Smooth muscle cell (in vitro differentiated cells): ENCODE results near the gene PDE7B. TPM values are rescaled to one million over a fixed set of nuclear protein-coding genes. Genes with fewer than 3 reads are reported as not detected.

ENCODE experiments used
- DNase-seq: peaks from one replicate; lab custom pipeline; 2025; ENCODE audit not compliant: unreplicated experiment; lab: John Stamatoyannopoulos, UW
- H2AFZ ChIP-seq: fragments of 200-600 bp; sonication (generic); 2 replicates; pipeline ENCODE4 v1.6.0; 2016; ENCODE audit warnings: antibody characterized with exemption, low read depth, mild to moderate bottlenecking
- H3F3A ChIP-seq: fragments of 200-600 bp; sonication (generic); 2 replicates; pipeline ENCODE4 v1.6.0; 2017; ENCODE audit warnings: antibody characterized with exemption, low read depth
- H3K27ac ChIP-seq: fragments of 200-600 bp; sonication (generic); 2 replicates; pipeline ENCODE4 v1.5.1; 2016; ENCODE audit warnings: low read depth, mild to moderate bottlenecking
- H3K27me3 ChIP-seq: fragments of 200-600 bp; sonication (generic); 2 replicates; pipeline ENCODE4 v1.6.1; 2016; ENCODE audit warnings: low read depth, mild to moderate bottlenecking
- H3K36me3 ChIP-seq: fragments of 200-600 bp; sonication (generic); 2 replicates; pipeline ENCODE4 v1.5.1; 2016; ENCODE audit warnings: low read depth
- H3K4me1 ChIP-seq: fragments of 200-600 bp; sonication (generic); 2 replicates; pipeline ENCODE4 v1.5.1; 2016; ENCODE audit warnings: low read depth
- H3K4me2 ChIP-seq: fragments of 200-600 bp; sonication (generic); 2 replicates; pipeline ENCODE4 v1.6.0; 2016; ENCODE audit warnings: mild to moderate bottlenecking
- H3K4me3 ChIP-seq: fragments of 200-600 bp; sonication (generic); 2 replicates; pipeline ENCODE4 v1.5.1; 2016; ENCODE audit warnings: mild to moderate bottlenecking
- H3K79me2 ChIP-seq: fragments of 200-600 bp; sonication (generic); 2 replicates; pipeline ENCODE4 v1.6.0; 2016; ENCODE audit warnings: low read depth, mild to moderate bottlenecking
- H3K9ac ChIP-seq: fragments of 200-600 bp; sonication (generic); 2 replicates; pipeline ENCODE4 v1.6.0; 2016; ENCODE audit warnings: low read depth
- H3K9me3 ChIP-seq: fragments of 200-600 bp; sonication (generic); replicated peaks from 2 replicates; pipeline ENCODE4 v1.5.1; 2016; ENCODE audit warnings: low read depth
- H4K20me1 ChIP-seq: fragments of 200-600 bp; sonication (generic); 2 replicates; pipeline ENCODE4 v1.6.0; 2016; ENCODE audit warnings: low read depth
- WGBS: methylation state at CpG from one replicate; pipeline ENCODE4 v1.1.7; 2016; ENCODE audit warnings: low lambda C conversion rate; 5-methylcytosine and 5-hydroxymethylcytosine counted together
- polyA plus RNA-seq: library from polyadenylated mRNA; unstranded; fragments of >200 nt; fragmentation: Nextera tagmentation; extraction: Ambion mirVana; gene quantifications from 2 replicates; pipeline ENCODE4 v1.2.1, GENCODE V29; 2016
- total RNA-seq: library from RNA; depleted of rRNA; stranded (reverse); fragments of >200 nt; gene quantifications from 2 replicates; pipeline ENCODE4 v1.2.3, GENCODE V29; 2014
- TF ChIP-seq, protein P1 (sequence below): fragments of 200-600 bp; sonication (generic); IDR thresholded peaks from 2 replicates; pipeline ENCODE4 v1.5.1; 2017; ENCODE audit warnings: borderline replicate concordance, mild to moderate bottlenecking, antibody characterized with exemption; ENCODE audit not compliant: insufficient read depth, poor library complexity, severe bottlenecking

Gene PDE7B
- total and polyA plus RNA-seq, 2 experiments from 2014 or later: 23.5 to 36.9 TPM

DNA sequence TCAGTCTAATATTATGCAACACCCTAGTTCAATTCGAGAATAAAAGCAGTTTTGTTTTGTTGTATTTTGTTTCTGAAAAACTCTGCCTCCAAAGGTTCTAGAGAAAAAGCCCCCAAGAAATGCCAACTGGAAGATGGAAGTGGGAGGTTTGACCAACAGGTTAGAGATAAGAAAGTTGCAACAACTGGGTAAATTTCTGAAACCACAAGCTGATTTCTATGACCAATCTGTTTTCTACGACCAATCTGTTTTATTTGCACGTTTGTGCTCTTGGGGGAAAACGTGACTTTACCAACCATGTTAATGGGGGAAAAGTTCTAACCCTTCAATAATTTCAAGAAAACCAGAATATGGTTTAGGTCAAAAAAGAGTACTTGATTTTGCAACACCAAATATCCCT is 173.2 kb downstream of the PDE7B start:
- Histone ChIP-seq H3K27me3 (no peaks in the 10 kb centered on the region), H3K9ac (no peak overlapping the region), H3F3A (no peaks in the 10 kb centered on the region), H4K20me1 (no peaks in the 10 kb centered on the region), H3K4me2 (no peak overlapping the region), H3K9me3 (no peaks in the 10 kb centered on the region), H3K36me3 (no peaks in the 10 kb centered on the region), H3K79me2 (peaks cover 6% of the 10 kb centered on the region), H2AFZ (no peak overlapping the region), H3K27ac (no peak overlapping the region), H3K4me1 (no peaks in the 10 kb centered on the region), H3K4me3 (no peak overlapping the region)
- DNase-seq: no peak
- TF ChIP-seq, protein P1, sequence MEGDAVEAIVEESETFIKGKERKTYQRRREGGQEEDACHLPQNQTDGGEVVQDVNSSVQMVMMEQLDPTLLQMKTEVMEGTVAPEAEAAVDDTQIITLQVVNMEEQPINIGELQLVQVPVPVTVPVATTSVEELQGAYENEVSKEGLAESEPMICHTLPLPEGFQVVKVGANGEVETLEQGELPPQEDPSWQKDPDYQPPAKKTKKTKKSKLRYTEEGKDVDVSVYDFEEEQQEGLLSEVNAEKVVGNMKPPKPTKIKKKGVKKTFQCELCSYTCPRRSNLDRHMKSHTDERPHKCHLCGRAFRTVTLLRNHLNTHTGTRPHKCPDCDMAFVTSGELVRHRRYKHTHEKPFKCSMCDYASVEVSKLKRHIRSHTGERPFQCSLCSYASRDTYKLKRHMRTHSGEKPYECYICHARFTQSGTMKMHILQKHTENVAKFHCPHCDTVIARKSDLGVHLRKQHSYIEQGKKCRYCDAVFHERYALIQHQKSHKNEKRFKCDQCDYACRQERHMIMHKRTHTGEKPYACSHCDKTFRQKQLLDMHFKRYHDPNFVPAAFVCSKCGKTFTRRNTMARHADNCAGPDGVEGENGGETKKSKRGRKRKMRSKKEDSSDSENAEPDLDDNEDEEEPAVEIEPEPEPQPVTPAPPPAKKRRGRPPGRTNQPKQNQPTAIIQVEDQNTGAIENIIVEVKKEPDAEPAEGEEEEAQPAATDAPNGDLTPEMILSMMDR: no peak
- WGBS: 64% methylated on average over 4 of the region's 4 CpGs

DNA sequence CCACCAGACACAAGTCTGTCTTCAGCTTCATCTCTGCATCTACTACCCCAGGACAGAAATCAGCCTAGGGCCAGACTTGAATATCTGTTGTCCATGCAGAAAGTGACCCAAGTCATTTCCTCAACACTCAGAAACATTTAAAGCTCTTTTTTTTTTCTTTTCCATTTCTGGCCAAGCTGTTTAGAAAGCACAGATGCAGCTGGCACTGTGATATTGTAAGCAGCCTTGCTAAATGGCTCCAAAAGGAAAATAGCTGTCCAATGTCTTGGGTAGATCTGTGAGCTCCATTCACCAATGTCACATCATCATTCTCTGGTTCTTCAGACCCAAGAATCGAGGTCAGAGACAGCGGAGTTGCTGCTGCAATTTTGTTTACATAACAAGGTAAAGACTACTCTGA is 174.2 kb downstream of the PDE7B start:
- TF ChIP-seq, protein P1: no peak
- 100% methylated on average over 2 of the region's 2 CpGs for WGBS

DNA sequence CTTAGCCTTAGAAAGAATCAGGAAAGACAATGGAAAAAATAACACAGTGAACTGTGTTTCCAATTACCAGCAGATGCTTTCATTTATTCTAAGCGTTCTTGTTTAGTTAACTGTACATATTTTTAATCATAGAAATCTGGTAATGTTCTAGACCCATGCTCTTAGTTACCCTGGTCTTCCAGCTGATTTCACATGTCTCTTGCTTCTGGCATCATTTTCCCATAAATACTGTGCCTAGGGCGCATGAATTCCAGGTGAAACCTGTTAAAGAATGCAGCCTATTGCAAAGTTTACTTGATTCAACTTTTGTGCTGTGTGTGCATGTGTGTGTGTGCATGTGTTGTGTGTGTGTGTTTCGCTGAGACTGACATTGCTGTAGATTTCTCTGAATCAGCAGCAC is 178.6 kb downstream of the PDE7B start:
- WGBS: 85% methylated on average over 3 of the region's 3 CpGs
- Histone ChIP-seq H3K36me3 (no peaks in the 10 kb centered on the region), H3K4me3 (no peak overlapping the region), H2AFZ (no peak overlapping the region), H3K79me2 (peaks cover 3% of the 10 kb centered on the region), H3K27me3 (no peaks in the 10 kb centered on the region), H3K4me2 (no peak overlapping the region), H3K9me3 (no peaks in the 10 kb centered on the region), H4K20me1 (no peaks in the 10 kb centered on the region), H3K4me1 (no peaks in the 10 kb centered on the region), H3F3A (no peaks in the 10 kb centered on the region), H3K9ac (no peak overlapping the region), H3K27ac (no peak overlapping the region)
- TF ChIP-seq, protein P1: no peak
- DNase-seq: no peak

More for the DNA sequence above, 174.2 kb downstream of the PDE7B start:
- H4K20me1 ChIP-seq: no peaks in the 10 kb centered on the region
- DNase-seq: no peak
- H3K9me3 ChIP-seq: no peaks in the 10 kb centered on the region
- H3K27me3 ChIP-seq: no peaks in the 10 kb centered on the region
- H3K36me3 ChIP-seq: no peaks in the 10 kb centered on the region
- H3K79me2 ChIP-seq: peaks cover 2% of the 10 kb centered on the region
- H3K4me1 ChIP-seq: no peaks in the 10 kb centered on the region
- H3K4me2 ChIP-seq: no peak overlapping the region
- no peak overlapping the region for H2AFZ ChIP-seq
- no peaks in the 10 kb centered on the region for H3F3A ChIP-seq
- H3K27ac ChIP-seq: no peak overlapping the region
- H3K4me3 ChIP-seq: no peak overlapping the region
- H3K9ac ChIP-seq: no peak overlapping the region

DNA sequence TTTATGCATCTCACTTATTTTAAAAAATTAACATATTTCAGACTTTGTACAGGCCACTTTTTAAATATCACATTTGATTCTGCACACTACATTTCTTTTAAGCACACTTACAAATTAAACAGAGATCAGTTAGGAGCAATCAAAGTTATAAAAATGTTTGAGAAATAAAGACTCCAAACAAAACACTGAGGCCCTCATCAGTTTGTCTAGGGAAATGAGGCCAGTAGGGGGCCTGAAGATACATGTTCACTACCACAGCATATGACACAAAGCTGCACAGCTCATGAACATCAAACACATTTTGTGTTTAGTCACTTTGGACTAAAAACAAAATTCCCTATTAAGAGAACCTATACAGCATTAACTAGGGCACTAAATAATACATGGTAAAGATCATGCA is 180.5 kb downstream of the PDE7B start:
- peaks cover under 1% of the 10 kb centered on the region for H3F3A ChIP-seq
- H3K4me1 ChIP-seq: no peaks in the 10 kb centered on the region
- no peaks in the 10 kb centered on the region for H4K20me1 ChIP-seq
- no peak for DNase-seq
- H3K9ac ChIP-seq: no peak overlapping the region
- H3K4me2 ChIP-seq: peak overlapping the region; percentile 31
- H3K27me3 ChIP-seq: no peaks in the 10 kb centered on the region
- H3K79me2 ChIP-seq: peaks cover 3% of the 10 kb centered on the region
- TF ChIP-seq, protein P1: peak; percentile 53
- H2AFZ ChIP-seq: no peak overlapping the region
- H3K4me3 ChIP-seq: no peak overlapping the region
- H3K27ac ChIP-seq: peak overlapping the region; percentile 47
- H3K36me3 ChIP-seq: no peaks in the 10 kb centered on the region
- H3K9me3 ChIP-seq: no peaks in the 10 kb centered on the region
